WTC11 (cell line): ENCODE data around the gene ADIPOR2. TPM values are rescaled to one million over a fixed set of nuclear protein-coding genes. Genes with fewer than 3 reads are reported as not detected.
A peak's percentile ranks its signal among the peaks of the same experiment; 100 is the strongest.

Experiments
- ATAC-seq: fragments of 200-7000 bp; cut with Tn5 transposase; 2 replicates; pipeline ENCODE4 v1.10.0; 2021; ENCODE audit warnings: mild to moderate bottlenecking, moderate library complexity
- CTCF ChIA-PET: fragments of 300-600 bp; sonication (Branson Sonifier 250); formaldehyde crosslinking; loops from one replicate; lab custom pipeline; 2021; ENCODE audit warnings: antibody characterized with exemption; lab: Charles Lee
- POLR2A ChIA-PET: fragments of 350-600 bp; sonication (Branson Sonifier 250); formaldehyde crosslinking; loops from one replicate; lab custom pipeline; 2021; ENCODE audit warnings: antibody characterized with exemption; lab: Charles Lee
- DNase-seq: peaks from one replicate; pipeline ENCODE4 v3.0.0; 2021; ENCODE audit warnings: low spot score
- H3K27ac Mint-ChIP-seq: 2 replicates; pipeline ENCODE4 v1.8.0; 2021; ENCODE audit warnings: mixed read lengths
- H3K27me3 Mint-ChIP-seq: 2 replicates; pipeline ENCODE4 v1.8.0; 2021; ENCODE audit warnings: low read depth, mild to moderate bottlenecking, moderate library complexity, mixed read lengths
- H3K36me3 Mint-ChIP-seq: 2 replicates; pipeline ENCODE4 v1.8.0; 2021; ENCODE audit warnings: mixed read lengths
- H3K4me1 Mint-ChIP-seq: 2 replicates; pipeline ENCODE4 v1.8.0; 2022; ENCODE audit warnings: mixed read lengths
- H3K4me3 Mint-ChIP-seq: 2 replicates; pipeline ENCODE4 v1.8.0; 2021; ENCODE audit warnings: mild to moderate bottlenecking, moderate library complexity, mixed read lengths
- H3K9me3 Mint-ChIP-seq: 2 replicates; pipeline ENCODE4 v1.8.0; 2021; ENCODE audit warnings: mixed read lengths
- EMX1 ChIP-seq: fragments of 250-450 bp; sonication (Bioruptor Pico); IDR thresholded peaks from 2 replicates; pipeline ENCODE4 v1.8.0; 2021; ENCODE audit warnings: mild to moderate bottlenecking
- GABPB1 ChIP-seq: sonication (generic); formaldehyde crosslinking; IDR thresholded peaks from 2 replicates; pipeline ENCODE4 v1.8.1; 2023; ENCODE audit warnings: mild to moderate bottlenecking, missing genetic modification reagents
- GRHL2 ChIP-seq: fragments of 250-450 bp; sonication (Bioruptor Pico); IDR thresholded peaks from 2 replicates; pipeline ENCODE4 v1.8.0; 2022; ENCODE audit warnings: mild to moderate bottlenecking, moderate library complexity; ENCODE audit not compliant: insufficient replicate concordance, severe bottlenecking
- HMGA2 ChIP-seq: fragments of 250-450 bp; sonication (Bioruptor Pico); IDR thresholded peaks from 2 replicates; pipeline ENCODE4 v1.4.0; 2021; ENCODE audit warnings: mild to moderate bottlenecking, moderate library complexity
- MYBL2 ChIP-seq: sonication (generic); formaldehyde crosslinking; IDR thresholded peaks from 2 replicates; pipeline ENCODE4 v1.8.1; 2023; ENCODE audit warnings: mild to moderate bottlenecking, moderate library complexity, missing genetic modification reagents
- PRRX2 ChIP-seq: fragments of 250-450 bp; sonication (Bioruptor Pico); IDR thresholded peaks from 2 replicates; pipeline ENCODE4 v1.8.0; 2021; ENCODE audit warnings: mild to moderate bottlenecking
- RORB ChIP-seq: fragments of 250-450 bp; sonication (Bioruptor Pico); IDR thresholded peaks from 2 replicates; pipeline ENCODE4 v1.9.0; 2021; ENCODE audit warnings: mild to moderate bottlenecking
- TCF7 ChIP-seq: sonication (generic); formaldehyde crosslinking; IDR thresholded peaks from 2 replicates; pipeline ENCODE4 v1.8.0; 2022; ENCODE audit warnings: mild to moderate bottlenecking, low read depth, missing genetic modification reagents, moderate library complexity
- ZNF121 ChIP-seq: sonication (generic); formaldehyde crosslinking; IDR thresholded peaks from 2 replicates; pipeline ENCODE4 v1.8.0; 2023; ENCODE audit warnings: missing genetic modification reagents
- microRNA-seq: library from miRNA; unstranded; fragments of <30 nt; microRNA quantifications from one replicate; pipeline ENCODE4 v1.2.0, GENCODE V29; 2022; ENCODE audit warnings: borderline number of aligned reads
- total RNA-seq: library from RNA; stranded (reverse); gene quantifications from 3 replicates; pipeline ENCODE4 v1.2.3, GENCODE V29; 2021
- TF ChIP-seq, protein P1 (sequence below): sonication (generic); formaldehyde crosslinking; IDR thresholded peaks from 2 replicates; pipeline ENCODE4 v1.8.1; 2023; ENCODE audit warnings: mild to moderate bottlenecking, missing genetic modification reagents, moderate library complexity
- TF ChIP-seq, protein P2 (sequence below): fragments of 250-450 bp; sonication (Bioruptor Pico); conservative IDR thresholded peaks from 2 replicates; pipeline ENCODE4 v1.9.0; 2021; ENCODE audit warnings: mild to moderate bottlenecking
- TF ChIP-seq, protein P3 (sequence below): sonication (generic); formaldehyde crosslinking; IDR thresholded peaks from 2 replicates; pipeline ENCODE4 v1.8.1; 2023; ENCODE audit warnings: mild to moderate bottlenecking, moderate library complexity, missing genetic modification reagents
- TF ChIP-seq, protein P4 (sequence below): sonication (generic); formaldehyde crosslinking; IDR thresholded peaks from 2 replicates; pipeline ENCODE4 v1.8.1; 2022; ENCODE audit warnings: low read depth, missing genetic modification reagents, borderline replicate concordance
- TF ChIP-seq, protein P5 (sequence below): sonication (generic); formaldehyde crosslinking; IDR thresholded peaks from 2 replicates; pipeline ENCODE4 v1.8.0; 2022; ENCODE audit warnings: mild to moderate bottlenecking, missing genetic modification reagents
- TF ChIP-seq, protein P6 (sequence below): fragments of 250-450 bp; sonication (Bioruptor Pico); IDR thresholded peaks from 2 replicates; pipeline ENCODE4 v1.9.0; 2021; ENCODE audit warnings: mild to moderate bottlenecking

ADIPOR2 gene
- total RNA-seq, 1 experiment from 2014 or later = 38.4 TPM

DNA sequence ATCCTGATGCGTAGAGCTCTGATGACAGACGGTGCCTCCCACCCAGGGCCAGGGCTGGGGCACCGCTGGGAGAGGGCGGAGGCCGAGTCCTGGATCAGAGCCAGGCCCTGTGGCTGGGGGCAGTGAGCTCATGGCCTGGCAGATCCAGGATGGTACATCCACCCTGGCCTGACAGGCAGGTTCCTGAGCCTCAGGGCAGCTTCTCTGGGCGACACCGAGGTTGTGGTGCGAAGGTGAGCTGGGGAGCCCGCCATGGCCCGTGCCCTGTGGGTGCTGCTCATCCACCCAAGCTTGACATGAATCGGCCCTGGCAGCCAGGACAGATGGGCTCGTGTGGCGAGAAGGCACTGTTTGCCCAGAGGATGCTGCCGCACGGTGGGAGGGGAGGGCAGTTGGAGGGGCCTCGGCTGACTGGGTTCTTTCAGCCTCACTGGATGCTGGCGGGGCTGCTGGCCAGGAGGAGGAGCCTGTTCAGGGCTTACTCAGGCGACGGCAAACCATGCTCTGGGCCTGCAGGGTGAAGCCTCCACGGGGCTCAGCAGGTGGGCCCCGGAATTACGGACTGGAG, 146.1 kb downstream of the ADIPOR2 start (continued):
- TF ChIP-seq, protein P1, sequence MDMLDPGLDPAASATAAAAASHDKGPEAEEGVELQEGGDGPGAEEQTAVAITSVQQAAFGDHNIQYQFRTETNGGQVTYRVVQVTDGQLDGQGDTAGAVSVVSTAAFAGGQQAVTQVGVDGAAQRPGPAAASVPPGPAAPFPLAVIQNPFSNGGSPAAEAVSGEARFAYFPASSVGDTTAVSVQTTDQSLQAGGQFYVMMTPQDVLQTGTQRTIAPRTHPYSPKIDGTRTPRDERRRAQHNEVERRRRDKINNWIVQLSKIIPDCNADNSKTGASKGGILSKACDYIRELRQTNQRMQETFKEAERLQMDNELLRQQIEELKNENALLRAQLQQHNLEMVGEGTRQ = no peak
- TF ChIP-seq, protein P2, sequence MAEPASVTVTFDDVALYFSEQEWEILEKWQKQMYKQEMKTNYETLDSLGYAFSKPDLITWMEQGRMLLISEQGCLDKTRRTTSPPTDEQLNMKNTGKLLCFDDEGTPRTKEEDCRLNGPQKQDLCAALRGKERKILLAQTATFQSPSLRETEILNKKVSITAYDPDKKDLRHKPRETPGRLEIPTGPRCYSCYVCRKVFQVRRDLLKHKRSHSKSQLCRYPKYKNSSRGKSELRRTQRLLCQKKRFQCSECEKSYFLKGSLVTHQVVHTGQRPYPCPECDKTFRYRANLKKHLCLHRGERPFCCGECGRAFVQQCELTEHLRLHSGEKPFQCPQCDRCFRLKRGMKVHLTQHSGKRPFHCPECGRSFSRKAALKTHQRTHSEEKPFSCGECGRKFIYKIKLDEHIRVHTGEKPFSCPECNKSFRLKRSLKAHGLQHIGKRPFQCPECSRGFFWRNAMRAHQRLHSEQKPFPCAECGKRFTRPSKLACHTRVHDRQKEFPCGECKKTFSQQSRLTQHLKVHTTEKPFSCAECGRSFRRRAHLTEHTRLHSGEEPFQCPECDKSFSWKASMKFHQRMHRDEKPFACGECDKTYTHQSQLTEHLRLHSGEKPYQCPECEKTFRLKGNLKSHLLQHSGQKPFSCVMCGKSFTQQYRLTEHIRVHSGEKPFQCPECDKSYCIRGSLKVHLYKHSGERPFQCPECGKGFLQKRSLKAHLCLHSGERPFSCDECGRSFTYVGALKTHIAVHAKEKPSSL (CRISPR knock-in tag) = no peak
- TF ChIP-seq RORB (CRISPR knock-in tag) = no peak
- TF ChIP-seq, protein P3, sequence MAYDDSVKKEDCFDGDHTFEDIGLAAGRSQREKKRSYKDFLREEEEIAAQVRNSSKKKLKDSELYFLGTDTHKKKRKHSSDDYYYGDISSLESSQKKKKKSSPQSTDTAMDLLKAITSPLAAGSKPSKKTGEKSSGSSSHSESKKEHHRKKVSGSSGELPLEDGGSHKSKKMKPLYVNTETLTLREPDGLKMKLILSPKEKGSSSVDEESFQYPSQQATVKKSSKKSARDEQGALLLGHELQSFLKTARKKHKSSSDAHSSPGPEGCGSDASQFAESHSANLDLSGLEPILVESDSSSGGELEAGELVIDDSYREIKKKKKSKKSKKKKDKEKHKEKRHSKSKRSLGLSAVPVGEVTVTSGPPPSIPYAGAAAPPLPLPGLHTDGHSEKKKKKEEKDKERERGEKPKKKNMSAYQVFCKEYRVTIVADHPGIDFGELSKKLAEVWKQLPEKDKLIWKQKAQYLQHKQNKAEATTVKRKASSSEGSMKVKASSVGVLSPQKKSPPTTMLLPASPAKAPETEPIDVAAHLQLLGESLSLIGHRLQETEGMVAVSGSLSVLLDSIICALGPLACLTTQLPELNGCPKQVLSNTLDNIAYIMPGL (CRISPR knock-in tag) = no peak
- TF ChIP-seq GRHL2 = no peak
- TF ChIP-seq, protein P4, sequence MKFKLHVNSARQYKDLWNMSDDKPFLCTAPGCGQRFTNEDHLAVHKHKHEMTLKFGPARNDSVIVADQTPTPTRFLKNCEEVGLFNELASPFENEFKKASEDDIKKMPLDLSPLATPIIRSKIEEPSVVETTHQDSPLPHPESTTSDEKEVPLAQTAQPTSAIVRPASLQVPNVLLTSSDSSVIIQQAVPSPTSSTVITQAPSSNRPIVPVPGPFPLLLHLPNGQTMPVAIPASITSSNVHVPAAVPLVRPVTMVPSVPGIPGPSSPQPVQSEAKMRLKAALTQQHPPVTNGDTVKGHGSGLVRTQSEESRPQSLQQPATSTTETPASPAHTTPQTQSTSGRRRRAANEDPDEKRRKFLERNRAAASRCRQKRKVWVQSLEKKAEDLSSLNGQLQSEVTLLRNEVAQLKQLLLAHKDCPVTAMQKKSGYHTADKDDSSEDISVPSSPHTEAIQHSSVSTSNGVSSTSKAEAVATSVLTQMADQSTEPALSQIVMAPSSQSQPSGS (CRISPR knock-in tag) = no peak
- no peak for TF ChIP-seq TCF7
- TF ChIP-seq, protein P5, sequence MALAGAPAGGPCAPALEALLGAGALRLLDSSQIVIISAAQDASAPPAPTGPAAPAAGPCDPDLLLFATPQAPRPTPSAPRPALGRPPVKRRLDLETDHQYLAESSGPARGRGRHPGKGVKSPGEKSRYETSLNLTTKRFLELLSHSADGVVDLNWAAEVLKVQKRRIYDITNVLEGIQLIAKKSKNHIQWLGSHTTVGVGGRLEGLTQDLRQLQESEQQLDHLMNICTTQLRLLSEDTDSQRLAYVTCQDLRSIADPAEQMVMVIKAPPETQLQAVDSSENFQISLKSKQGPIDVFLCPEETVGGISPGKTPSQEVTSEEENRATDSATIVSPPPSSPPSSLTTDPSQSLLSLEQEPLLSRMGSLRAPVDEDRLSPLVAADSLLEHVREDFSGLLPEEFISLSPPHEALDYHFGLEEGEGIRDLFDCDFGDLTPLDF (CRISPR knock-in tag) = no peak
- no peak for TF ChIP-seq MYBL2 (CRISPR knock-in tag)
- no peak for TF ChIP-seq ZNF121 (CRISPR knock-in tag)
- TF ChIP-seq EMX1 (CRISPR knock-in tag) = no peak
- TF ChIP-seq, protein P6, sequence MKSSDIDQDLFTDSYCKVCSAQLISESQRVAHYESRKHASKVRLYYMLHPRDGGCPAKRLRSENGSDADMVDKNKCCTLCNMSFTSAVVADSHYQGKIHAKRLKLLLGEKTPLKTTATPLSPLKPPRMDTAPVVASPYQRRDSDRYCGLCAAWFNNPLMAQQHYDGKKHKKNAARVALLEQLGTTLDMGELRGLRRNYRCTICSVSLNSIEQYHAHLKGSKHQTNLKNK (CRISPR knock-in tag) = no peak
- TF ChIP-seq PRRX2 (CRISPR knock-in tag) = no peak

DNA sequence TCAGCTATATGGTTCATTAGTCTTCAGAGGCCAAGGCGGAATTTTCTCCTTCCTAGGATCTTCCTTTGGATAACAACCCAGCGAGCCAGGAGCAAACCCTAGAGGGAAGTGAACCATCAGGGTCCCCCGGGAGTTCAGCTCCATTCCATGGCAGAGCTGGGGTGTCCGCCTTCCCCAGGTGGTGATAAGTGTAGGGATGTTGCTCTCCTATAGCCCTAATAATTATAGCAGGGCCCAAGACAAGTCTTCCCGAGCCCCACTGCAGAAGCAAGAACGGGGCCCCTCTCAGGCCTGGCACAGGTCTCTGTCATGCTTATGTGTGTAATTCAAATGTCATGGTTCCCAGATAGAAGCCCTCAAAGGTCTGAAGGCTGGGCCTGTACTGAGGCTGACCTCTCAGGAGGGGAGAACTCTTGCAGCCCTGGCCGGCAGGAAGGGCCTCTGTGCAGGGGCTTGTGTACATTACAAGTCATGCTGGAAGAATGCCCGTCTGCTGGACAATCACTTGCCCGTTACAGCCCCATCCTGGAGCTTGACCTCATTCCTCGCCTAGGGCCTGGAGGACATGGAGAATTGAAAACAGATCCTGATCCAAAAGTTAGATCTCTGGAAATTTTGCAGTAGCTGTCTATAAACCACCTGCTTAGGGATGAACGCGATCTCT, 146.8 kb downstream of the ADIPOR2 start:
- Mint-ChIP-seq H3K4me1 (peaks cover 23% of the 10 kb centered on the region), H3K4me3 (no peak overlapping the region), H3K27ac (peak overlapping the region; percentile 23; the same call in 1 of the 2 replicates), H3K36me3 (no peaks in the 10 kb centered on the region), H3K9me3 (no peaks in the 10 kb centered on the region), H3K27me3 (no peaks in the 10 kb centered on the region)
- ChIA-PET CTCF (interaction anchor here (0.5 to 1.2 kb wide), 3 partner anchors 84 to 1047 kb away, joined by 3 read pairs; no protein-coding TSS in a partner anchor), POLR2A (no interaction called here)
- no peak for ATAC-seq
- DNase-seq = no peak
- TF ChIP-seq GABPB1 (CRISPR knock-in tag) = peak; percentile 55
- TF ChIP-seq HMGA2 = no peak

Small RNAs within 50 kb of the gene (microRNA-seq; reads per million reads assigned to microRNA genes)
- not detected for gene MIR3649

Other genes with a start within 250 kb of the ADIPOR2 start
- gene FBXL14, start 96.5 kb upstream of the ADIPOR2 start, total RNA-seq = 12.0 to 14.6 TPM (median 12.9 TPM) in 3 replicates
- 4.3 to 4.6 TPM (median 4.5 TPM) in 3 replicates for gene WNT5B, start 61.8 kb upstream of the ADIPOR2 start, total RNA-seq
- gene LRTM2, start 129.5 kb downstream of the ADIPOR2 start, total RNA-seq = 0.30 to 0.66 TPM (median 0.34 TPM) in 3 replicates
- 0.04 to 0.46 TPM (median 0.25 TPM) in 3 replicates for gene CACNA2D4, start 227.6 kb downstream of the ADIPOR2 start, total RNA-seq